ENCODE measurements around the gene EIF3K. TPM values are rescaled to one million over a fixed set of nuclear protein-coding genes. Genes with fewer than 3 reads are reported as not detected.

The EIF3K gene
- total RNA-seq, 1 experiment from 2014 or later = 414 TPM

GRCh38 chr19:38683393-38684077 is 64.5 kb downstream of the EIF3K start:
- no TSS peak for BruUV-seq (replicated peaks)
- Histone ChIP-seq H3K4me1 (ENCODE audit: insufficient read depth, low read length) (peaks cover 68% of the 10 kb centered on the region), H2AFZ (ENCODE audit: low read length) (no peak overlapping the region), H3K79me2 (ENCODE audit: low read length) (peaks cover 85% of the 10 kb centered on the region), H3K4me3 (ENCODE audit: low read length) (peak overlapping the region; percentile 42; the same call in 1 of the 2 replicates), H3K4me2 (ENCODE audit: low read length) (peak overlapping the region; percentile 83), H3K36me3 (ENCODE audit: low read depth, low read length) (peaks cover 49% of the 10 kb centered on the region), H3K9me3 (ENCODE audit: low read length) (no peaks in the 10 kb centered on the region), H3K27me3 (ENCODE audit: low read length) (no peaks in the 10 kb centered on the region), H3K9me2 (replicated peaks; ENCODE audit: low read length) (no peaks in the 10 kb centered on the region), H4K20me1 (ENCODE audit: low read length) (no peaks in the 10 kb centered on the region), H3K27ac (ENCODE audit: low read length) (peak overlapping the region; percentile 100), H3F3A (ENCODE audit: low read length, unreplicated experiment) (peaks cover 6% of the 10 kb centered on the region), H3K9ac (ENCODE audit: low read length) (peak overlapping the region; percentile 98)
- POLR2A ChIA-PET (ENCODE audit: unreplicated experiment) = interaction anchor here (0.5 to 1.4 kb wide), 4 partner anchors 33 to 361 kb away, joined by 3 to 13 read pairs (median 4); partner anchors contain the start of gene ACTN4
- CTCF ChIA-PET = no interaction called here
- DNase-seq = peak; percentile 96
- TF ChIP-seq EZH2phosphoT487 (IDR thresholded peaks at IDR 0.05; ENCODE audit: borderline replicate concordance, low read length) (no peak), EZH2 (IDR thresholded peaks at IDR 0.05; ENCODE audit: low read length, unreplicated experiment) (no peak), CTCF (conservative IDR thresholded peaks at IDR 0.05; ENCODE audit: low read depth, low read length) (no peak)
- intact Hi-C loops (cut with micrococcal nuclease) = loop anchor here (1.0 to 5.0 kb wide), 2 partner anchors 17 to 36 kb away; partner anchors contain the start of gene ACTN4
- peak; percentile 64 for ATAC-seq

- no TSS peak for BruUV-seq (replicated peaks)
- peaks cover 6% of the 10 kb centered on the region for H3F3A ChIP-seq (ENCODE audit: low read length, unreplicated experiment)
- no peaks in the 10 kb centered on the region for H4K20me1 ChIP-seq (ENCODE audit: low read length)
- no peaks in the 10 kb centered on the region for H3K9me3 ChIP-seq (ENCODE audit: low read length)
- peaks cover 49% of the 10 kb centered on the region for H3K36me3 ChIP-seq (ENCODE audit: low read depth, low read length)
- H2AFZ ChIP-seq (ENCODE audit: low read length) = no peak overlapping the region
- no peaks in the 10 kb centered on the region for H3K9me2 ChIP-seq (replicated peaks; ENCODE audit: low read length)
- ATAC-seq = peak; percentile 59
- no peaks in the 10 kb centered on the region for H3K27me3 ChIP-seq (ENCODE audit: low read length)
- H3K4me3 ChIP-seq (ENCODE audit: low read length) = peak overlapping the region; percentile 42; the same call in 1 of the 2 replicates
- H3K79me2 ChIP-seq (ENCODE audit: low read length) = peaks cover 85% of the 10 kb centered on the region
- intact Hi-C loops (cut with micrococcal nuclease) = loop anchor here (5.0 kb wide), 1 partner anchor 37 kb away; the partner anchor contains the start of gene ACTN4
- POLR2A ChIA-PET (ENCODE audit: unreplicated experiment) = interaction anchor here (0.5 to 1.0 kb wide), 3 partner anchors 34 to 362 kb away, joined by 3 to 6 read pairs (median 3); no protein-coding TSS in a partner anchor
- no peak for TF ChIP-seq EZH2phosphoT487 (IDR thresholded peaks at IDR 0.05; ENCODE audit: borderline replicate concordance, low read length)
- TF ChIP-seq CTCF (conservative IDR thresholded peaks at IDR 0.05; ENCODE audit: low read depth, low read length) = no peak
- TF ChIP-seq EZH2 (IDR thresholded peaks at IDR 0.05; ENCODE audit: low read length, unreplicated experiment) = no peak
- CTCF ChIA-PET = no interaction called here
- H3K9ac ChIP-seq (ENCODE audit: low read length) = peak overlapping the region; percentile 98
- DNase-seq = peak; percentile 88
- H3K27ac ChIP-seq (ENCODE audit: low read length) = peak overlapping the region; percentile 100
- H3K4me2 ChIP-seq (ENCODE audit: low read length) = peak overlapping the region; percentile 83
- H3K4me1 ChIP-seq (ENCODE audit: insufficient read depth, low read length) = peaks cover 75% of the 10 kb centered on the region
Measured at GRCh38 chr19:38684078-38684861, 65.3 kb downstream of the EIF3K start.

All from PC-3 (cell line).